Breast epithelium (tissue), 3 donors: ENCODE measurements around the gene CDHR2.

Experiments used
- CTCF ChIP-seq, 3 donors: fragments of 450-650 bp; IDR thresholded peaks; one replicate each; pipeline ENCODE4 v1.5.1; 2016 to 2017; ENCODE audit warnings: antibody characterized with exemption in 3 of 3, mild to moderate bottlenecking in 3 of 3, moderate library complexity in 3 of 3
- POLR2A ChIP-seq: fragments of 450-650 bp; IDR thresholded peaks from one replicate; pipeline ENCODE4 v1.6.1; 2016; ENCODE audit warnings: antibody characterized with exemption, mild to moderate bottlenecking, moderate library complexity
- POLR2AphosphoS5 ChIP-seq, 3 donors: sonication (generic); formaldehyde crosslinking; IDR thresholded peaks; one replicate each; pipeline ENCODE4 v1.6.1; 2017; ENCODE audit warnings: antibody characterized with exemption in 3 of 3

- no peak for TF ChIP-seq CTCF (IDR thresholded peaks at IDR 0.05)
- TF ChIP-seq POLR2A, result no peak
- TF ChIP-seq POLR2AphosphoS5 (IDR thresholded peaks at IDR 0.05), result no peak
These were observed 28.4 kb downstream of the CDHR2 start for GRCh38 chr5:176577312-176578176.
